Epithelial cell of esophagus (primary cell): ENCODE results near the gene MSL1.

ENCODE experiments used
- DNase-seq: peaks from one replicate; pipeline ENCODE4 v3.0.0; 2010; ENCODE audit warnings: low read depth
- H3K4me3 ChIP-seq: 2 replicates; pipeline ENCODE4 v1.5.1; 2011; ENCODE audit warnings: mild to moderate bottlenecking, low read length, control low read depth
- TF ChIP-seq, protein P1 (sequence below): IDR thresholded peaks from 2 replicates; pipeline ENCODE4 v1.5.1; 2011; ENCODE audit warnings: low read depth, mild to moderate bottlenecking, low read length, control low read depth, inconsistent platforms; ENCODE audit not compliant: insufficient read depth; ENCODE audit errors: missing control alignments

Gene MSL1

DNA sequence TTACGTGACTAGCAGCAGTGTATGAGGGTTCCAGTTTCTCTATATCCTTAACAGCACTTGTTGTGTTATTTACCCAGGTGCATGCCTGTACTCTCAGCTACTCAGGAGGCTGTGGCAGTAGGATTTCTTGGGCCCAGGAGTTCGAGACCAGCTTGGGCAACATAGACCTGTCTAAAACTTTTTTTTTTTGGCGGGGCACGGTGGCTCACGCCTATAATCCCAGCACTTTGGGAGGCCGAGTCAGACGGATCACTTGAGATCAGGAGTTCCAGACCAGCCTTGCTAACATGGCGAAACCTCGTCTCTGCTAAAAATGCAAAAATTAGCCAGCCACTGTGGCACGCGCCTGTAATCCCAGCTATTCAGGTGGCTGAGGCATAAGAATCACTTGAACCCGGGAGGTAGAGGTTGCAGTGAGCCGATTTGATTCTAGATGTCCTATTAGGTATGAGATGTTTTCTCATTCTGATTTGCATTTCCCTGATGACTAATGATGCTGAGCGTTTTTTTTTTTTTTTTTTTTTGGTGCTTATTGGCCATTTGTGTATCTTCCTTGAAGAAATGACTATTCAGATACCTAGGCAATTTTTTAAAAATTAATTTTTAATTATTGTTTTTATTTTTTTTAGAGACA is 31.9 kb downstream of the MSL1 start:
- TF ChIP-seq, protein P1, sequence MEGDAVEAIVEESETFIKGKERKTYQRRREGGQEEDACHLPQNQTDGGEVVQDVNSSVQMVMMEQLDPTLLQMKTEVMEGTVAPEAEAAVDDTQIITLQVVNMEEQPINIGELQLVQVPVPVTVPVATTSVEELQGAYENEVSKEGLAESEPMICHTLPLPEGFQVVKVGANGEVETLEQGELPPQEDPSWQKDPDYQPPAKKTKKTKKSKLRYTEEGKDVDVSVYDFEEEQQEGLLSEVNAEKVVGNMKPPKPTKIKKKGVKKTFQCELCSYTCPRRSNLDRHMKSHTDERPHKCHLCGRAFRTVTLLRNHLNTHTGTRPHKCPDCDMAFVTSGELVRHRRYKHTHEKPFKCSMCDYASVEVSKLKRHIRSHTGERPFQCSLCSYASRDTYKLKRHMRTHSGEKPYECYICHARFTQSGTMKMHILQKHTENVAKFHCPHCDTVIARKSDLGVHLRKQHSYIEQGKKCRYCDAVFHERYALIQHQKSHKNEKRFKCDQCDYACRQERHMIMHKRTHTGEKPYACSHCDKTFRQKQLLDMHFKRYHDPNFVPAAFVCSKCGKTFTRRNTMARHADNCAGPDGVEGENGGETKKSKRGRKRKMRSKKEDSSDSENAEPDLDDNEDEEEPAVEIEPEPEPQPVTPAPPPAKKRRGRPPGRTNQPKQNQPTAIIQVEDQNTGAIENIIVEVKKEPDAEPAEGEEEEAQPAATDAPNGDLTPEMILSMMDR, result no peak
- H3K4me3 ChIP-seq, result no peak overlapping the region
- no peak for DNase-seq

- H3K4me3 ChIP-seq, result no peak overlapping the region
- TF ChIP-seq, protein P1, result no peak
- DNase-seq, result peak; percentile 51
These were observed 36.2 kb downstream of the MSL1 start for GRCh38 chr17:40157973-40158372.

GRCh38 chr17:40158438-40159013 is 36.8 kb downstream of the MSL1 start:
- no peak for DNase-seq
- no peak overlapping the region for H3K4me3 ChIP-seq
- TF ChIP-seq, protein P1, result no peak

DNA sequence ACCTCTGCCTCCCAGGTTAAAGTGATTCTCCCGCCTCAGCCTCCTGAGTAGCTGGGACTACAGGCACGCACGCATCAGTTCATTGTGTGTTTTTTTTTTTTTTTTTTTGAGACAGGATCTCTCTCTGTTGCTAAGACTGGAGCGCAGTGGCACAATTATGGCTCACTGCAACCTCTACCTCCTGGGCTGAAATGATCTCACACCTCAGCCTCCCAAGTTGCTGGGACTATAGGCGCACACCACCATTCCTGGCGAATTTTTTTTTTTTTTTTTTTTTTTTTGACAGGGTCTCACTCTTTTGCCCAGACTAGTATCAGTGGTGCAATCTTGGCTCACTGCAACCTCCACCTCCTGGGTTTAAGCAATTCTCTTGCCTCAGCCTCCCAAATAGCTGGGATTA is 37.7 kb downstream of the MSL1 start:
- TF ChIP-seq, protein P1, result no peak
- DNase-seq, result no peak
- H3K4me3 ChIP-seq, result no peak overlapping the region

- TF ChIP-seq, protein P1, result no peak
- no peak overlapping the region for H3K4me3 ChIP-seq
- DNase-seq, result no peak
These were observed 46.0 kb downstream of the MSL1 start for GRCh38 chr17:40167685-40168261.

GRCh38 chr17:40168262-40168832 is 46.6 kb downstream of the MSL1 start:
- peak; percentile 70 for DNase-seq
- TF ChIP-seq, protein P1, result peak; percentile 77
- H3K4me3 ChIP-seq, result no peak overlapping the region
